AG04449 (cell line): ENCODE data around the gene PTPRM.

Experiments used
- CTCF ChIA-PET: fragments of 350-600 bp; formaldehyde crosslinking; extraction: SDS; loops from one replicate; lab custom pipeline; 2021; ENCODE audit warnings: antibody characterized with exemption; lab: Yijun Ruan, JAX
- POLR2A ChIA-PET: fragments of 400-600, 350-600 bp; formaldehyde crosslinking; extraction: SDS; loops from one replicate; lab custom pipeline; 2020; ENCODE audit warnings: antibody characterized with exemption, inconsistent platforms; lab: Yijun Ruan, JAX
- DNase-seq: peaks from one replicate; pipeline ENCODE4 v3.0.0-alpha.2; 2010; ENCODE audit warnings: low read depth, low spot score
- H3K4me3 ChIP-seq: 2 replicates; pipeline ENCODE4 v1.5.1; 2011; ENCODE audit warnings: low read depth, mild to moderate bottlenecking, control low read depth, low read length
- CTCF ChIP-seq: IDR thresholded peaks from one replicate; pipeline ENCODE4 v1.5.1; 2011; ENCODE audit warnings: mild to moderate bottlenecking, moderate library complexity, low read length, control low read depth, inconsistent platforms; ENCODE audit not compliant: insufficient read depth; ENCODE audit errors: missing control alignments

Gene PTPRM

GRCh38 chr18:8190980-8191379, 623.9 kb downstream of the PTPRM start:
- H3K4me3 ChIP-seq = no peak overlapping the region
- DNase-seq = no peak
- no peak for TF ChIP-seq CTCF
- ChIA-PET POLR2A (no interaction called here), CTCF (interaction anchor here (1.2 kb wide), 1 partner anchor 199 kb away, joined by 3 read pairs; no protein-coding TSS in a partner anchor)

GRCh38 chr18:8194431-8194830, 627.3 kb downstream of the PTPRM start:
- ChIA-PET CTCF (no interaction called here), POLR2A (no interaction called here)
- H3K4me3 ChIP-seq = no peak overlapping the region
- no peak for TF ChIP-seq CTCF
- no peak for DNase-seq

GRCh38 chr18:8196238-8196637, 629.1 kb downstream of the PTPRM start:
- POLR2A ChIA-PET = no interaction called here
- TF ChIP-seq CTCF = no peak
- CTCF ChIA-PET = no interaction called here
- no peak for DNase-seq
- no peak overlapping the region for H3K4me3 ChIP-seq

GRCh38 chr18:8197499-8197898, 630.4 kb downstream of the PTPRM start:
- TF ChIP-seq CTCF = no peak
- H3K4me3 ChIP-seq = no peak overlapping the region
- ChIA-PET CTCF (no interaction called here), POLR2A (no interaction called here)
- DNase-seq = no peak

- TF ChIP-seq CTCF = no peak
- ChIA-PET POLR2A (no interaction called here), CTCF (no interaction called here)
- no peak for DNase-seq
- no peak overlapping the region for H3K4me3 ChIP-seq
Measured at GRCh38 chr18:8207996-8208395, 640.9 kb downstream of the PTPRM start.

- no peak for TF ChIP-seq CTCF
- POLR2A ChIA-PET = no interaction called here
- CTCF ChIA-PET = no interaction called here
Measured at GRCh38 chr18:8208716-8209115, 641.6 kb downstream of the PTPRM start.

More at GRCh38 chr18:8208716-8209115, 641.6 kb downstream of the PTPRM start:
- DNase-seq = no peak
- no peak overlapping the region for H3K4me3 ChIP-seq
